Neural cell (in vitro differentiated cells): ENCODE measurements around the gene MAD1L1. TPM values are rescaled to one million over a fixed set of nuclear protein-coding genes. Genes with fewer than 3 reads are reported as not detected.

Source experiments
- H2AFZ ChIP-seq: fragments of 200-600, 300-800 bp; sonication (generic), shearing (Covaris generic); 2 replicates; pipeline ENCODE4 v1.6.0; 2014; ENCODE audit warnings: low read depth, mild to moderate bottlenecking, antibody characterized with exemption, low read length, moderate library complexity
- H3F3A ChIP-seq: fragments of 200-600 bp; shearing (Covaris generic); 2 replicates; pipeline ENCODE4 v1.6.1; 2016; ENCODE audit warnings: mild to moderate bottlenecking, moderate library complexity, mixed read lengths, antibody characterized with exemption, low read length; ENCODE audit not compliant: insufficient read depth, poor library complexity, severe bottlenecking
- H3K27ac ChIP-seq: fragments of 200-600, 300-800 bp; sonication (generic), shearing (Covaris generic); 2 replicates; pipeline ENCODE4 v1.5.1; 2014; ENCODE audit warnings: mild to moderate bottlenecking, low read length, moderate library complexity
- H3K27me3 ChIP-seq: fragments of 300-800, 200-600 bp; sonication (generic), shearing (Covaris generic); 2 replicates; pipeline ENCODE4 v1.6.0; 2014; ENCODE audit warnings: mild to moderate bottlenecking, low read depth, low read length, moderate library complexity; ENCODE audit not compliant: insufficient read depth
- H3K36me3 ChIP-seq: fragments of 300-800, 200-600 bp; sonication (generic), shearing (Covaris generic); 2 replicates; pipeline ENCODE4 v1.5.1; 2014; ENCODE audit warnings: mild to moderate bottlenecking, antibody characterized with exemption, low read length, moderate library complexity; ENCODE audit not compliant: insufficient read depth
- H3K4me2 ChIP-seq: fragments of 300-800, 200-600 bp; sonication (generic), shearing (Covaris generic); 2 replicates; pipeline ENCODE4 v1.6.0; 2014; ENCODE audit warnings: mild to moderate bottlenecking, low read length
- H3K4me3 ChIP-seq: fragments of 300-800, 200-600 bp; sonication (generic), shearing (Covaris generic); 2 replicates; pipeline ENCODE4 v1.5.1; 2014; ENCODE audit warnings: mild to moderate bottlenecking, low read length, moderate library complexity
- H3K79me2 ChIP-seq: fragments of 200-600 bp; shearing (Covaris generic); replicated peaks from 2 replicates; pipeline ENCODE4 v1.6.0; 2014; ENCODE audit warnings: mild to moderate bottlenecking, low read length, moderate library complexity; ENCODE audit not compliant: insufficient read depth
- H3K9ac ChIP-seq: fragments of 300-800, 200-600 bp; sonication (generic), shearing (Covaris generic); 2 replicates; pipeline ENCODE4 v1.6.1; 2016; ENCODE audit warnings: mild to moderate bottlenecking, low read length, mixed read lengths
- H3K9me2 ChIP-seq: fragments of 200-600 bp; shearing (Covaris generic); 2 replicates; pipeline ENCODE4 v1.6.1; 2016; ENCODE audit warnings: mild to moderate bottlenecking, low read length, mixed read lengths; ENCODE audit not compliant: insufficient read depth
- H3K9me3 ChIP-seq: fragments of 200-600, 300-800 bp; sonication (generic), shearing (Covaris generic); 2 replicates; pipeline ENCODE4 v1.6.1; 2016; ENCODE audit warnings: mild to moderate bottlenecking, mixed run types, low read length, moderate library complexity, mixed read lengths
- H4K20me1 ChIP-seq: fragments of 200-600 bp; shearing (Covaris generic); 2 replicates; pipeline ENCODE4 v1.6.1; 2016; ENCODE audit warnings: mild to moderate bottlenecking, mixed run types; ENCODE audit not compliant: insufficient read depth
- CTCF ChIP-seq: fragments of 450-650 bp; IDR thresholded peaks from 2 replicates; pipeline ENCODE4 v1.5.1; 2014; ENCODE audit warnings: antibody characterized with exemption, mild to moderate bottlenecking, moderate library complexity; ENCODE audit not compliant: poor library complexity, severe bottlenecking
- EP300 ChIP-seq: fragments of 450-650 bp; conservative IDR thresholded peaks from 2 replicates; pipeline ENCODE4 v1.6.1; 2014; ENCODE audit warnings: antibody characterized with exemption, mild to moderate bottlenecking, moderate library complexity; ENCODE audit not compliant: poor library complexity, severe bottlenecking
- EZH2 ChIP-seq: fragments of 200-600, 300-800 bp; shearing (Covaris generic), sonication (generic); IDR thresholded peaks from 2 replicates; pipeline ENCODE4 v1.6.1; 2014; ENCODE audit warnings: antibody characterized with exemption, low read length, borderline replicate concordance, mild to moderate bottlenecking; ENCODE audit not compliant: insufficient read depth, poor library complexity, severe bottlenecking
- MXI1 ChIP-seq: fragments of 450-650 bp; conservative IDR thresholded peaks from 2 replicates; pipeline ENCODE4 v1.6.1; 2014; ENCODE audit warnings: antibody characterized with exemption, mild to moderate bottlenecking; ENCODE audit not compliant: poor library complexity, severe bottlenecking
- POLR2AphosphoS5 ChIP-seq: IDR thresholded peaks from 2 replicates; pipeline ENCODE4 v1.6.1; 2012
- RAD21 ChIP-seq: fragments of 450-650 bp; conservative IDR thresholded peaks from 2 replicates; pipeline ENCODE4 v1.6.1; 2014; ENCODE audit warnings: antibody characterized with exemption, mild to moderate bottlenecking, moderate library complexity
- REST ChIP-seq: IDR thresholded peaks from 2 replicates; pipeline ENCODE4 v1.6.1; 2012; ENCODE audit warnings: borderline replicate concordance
- SMC3 ChIP-seq: fragments of 450-650 bp; conservative IDR thresholded peaks from 2 replicates; pipeline ENCODE4 v1.6.1; 2014; ENCODE audit warnings: antibody characterized with exemption, mild to moderate bottlenecking, moderate library complexity; ENCODE audit not compliant: poor library complexity
- TAF1 ChIP-seq: IDR thresholded peaks from 2 replicates; pipeline ENCODE4 v1.6.1; 2012; ENCODE audit warnings: low read depth
- polyA plus RNA-seq: library from polyadenylated mRNA; depleted of rRNA; stranded (reverse); fragments of >200 nt; gene quantifications from 2 replicates; pipeline ENCODE4 v1.2.3, GENCODE V29; 2014

Gene MAD1L1
- polyA plus RNA-seq, 1 donor from 2014 or later: 31.4 TPM

- Histone ChIP-seq H4K20me1 (no peaks in the 10 kb centered on the region), H3K79me2 (no peaks in the 10 kb centered on the region), H3K4me3 (no peak overlapping the region), H3K9me3 (no peaks in the 10 kb centered on the region), H3K9ac (no peak overlapping the region), H3K36me3 (no peaks in the 10 kb centered on the region), H3K4me2 (no peak overlapping the region), H3K27ac (no peak overlapping the region), H2AFZ (no peak overlapping the region), H3K27me3 (no peaks in the 10 kb centered on the region), H3K9me2 (no peaks in the 10 kb centered on the region), H3F3A (no peaks in the 10 kb centered on the region)
- TF ChIP-seq SMC3: no peak
- TF ChIP-seq EP300: no peak
- no peak for TF ChIP-seq TAF1
- no peak for TF ChIP-seq REST
- TF ChIP-seq POLR2AphosphoS5: no peak
- no peak for TF ChIP-seq EZH2
- TF ChIP-seq RAD21: no peak
- no peak for TF ChIP-seq MXI1
- TF ChIP-seq CTCF: no peak
These were observed 21.8 kb upstream of the MAD1L1 start for GRCh38 chr7:2254429-2255144.

- H3K79me2 ChIP-seq: no peaks in the 10 kb centered on the region
These were observed 20.9 kb upstream of the MAD1L1 start for GRCh38 chr7:2253525-2254244.

More at GRCh38 chr7:2253525-2254244, 20.9 kb upstream of the MAD1L1 start:
- H3F3A ChIP-seq: no peaks in the 10 kb centered on the region
- no peaks in the 10 kb centered on the region for H3K27me3 ChIP-seq
- H3K9me2 ChIP-seq: no peaks in the 10 kb centered on the region
- H3K9me3 ChIP-seq: no peaks in the 10 kb centered on the region
- H3K4me2 ChIP-seq: no peak overlapping the region
- H3K27ac ChIP-seq: no peak overlapping the region
- TF ChIP-seq RAD21 (no peak), TAF1 (no peak), EP300 (no peak), MXI1 (no peak), REST (no peak), SMC3 (no peak), CTCF (no peak)
- no peak overlapping the region for H3K9ac ChIP-seq
- H3K4me3 ChIP-seq: no peak overlapping the region
- no peak overlapping the region for H2AFZ ChIP-seq
- no peaks in the 10 kb centered on the region for H3K36me3 ChIP-seq
- H4K20me1 ChIP-seq: no peaks in the 10 kb centered on the region
